ENCODE results near the gene PSMB5.
A peak's percentile ranks its signal among the peaks of the same experiment; 100 is the strongest.
"Not testable (repeated sequence)": the region's sequence is repeated elsewhere in the genome, so short reads cannot be mapped to it uniquely, and the experiment has no call there.

The PSMB5 gene

DNA sequence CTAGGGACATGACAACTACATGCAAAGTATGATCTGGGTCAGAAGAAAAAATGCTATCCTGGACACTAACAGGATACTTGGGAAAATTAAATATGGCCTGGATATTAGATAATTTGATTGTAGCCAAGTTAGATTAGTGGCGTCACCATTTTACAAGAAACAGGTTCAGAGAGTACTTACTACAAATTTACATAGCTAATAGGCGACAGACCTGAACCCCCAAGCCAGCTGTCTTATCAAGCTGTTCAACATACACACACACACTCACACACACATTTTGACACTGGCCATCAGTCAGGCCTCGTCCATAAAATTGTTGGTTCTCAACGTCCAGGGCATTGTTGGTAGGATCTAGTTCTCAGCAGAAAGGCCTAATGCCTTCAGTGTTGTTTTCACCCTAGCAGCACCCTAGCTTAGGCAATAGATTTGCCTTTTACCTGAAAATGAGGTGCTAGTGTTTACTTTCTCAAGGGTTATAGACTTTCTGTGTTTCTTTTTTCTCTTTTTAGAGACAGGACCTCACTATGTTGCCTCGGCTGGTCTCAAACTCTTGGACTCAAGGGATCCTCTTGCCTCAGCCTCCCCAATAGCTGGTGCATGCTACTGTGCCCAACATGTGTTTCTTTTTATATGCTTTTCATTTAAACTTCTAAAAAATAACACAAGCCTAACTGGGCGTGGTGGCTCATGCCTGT is 21.5 kb downstream of the PSMB5 start:
- no peak for FAIRE-seq

GRCh38 chr14:23009939-23010726 is 24.6 kb downstream of the PSMB5 start, which contains the start of gene C14orf93:
C14orf93 (minus strand) TSS chr14:23010143; CDS start chr14:22999023, 11,120 bp downstream.
- no peak for FAIRE-seq

DNA sequence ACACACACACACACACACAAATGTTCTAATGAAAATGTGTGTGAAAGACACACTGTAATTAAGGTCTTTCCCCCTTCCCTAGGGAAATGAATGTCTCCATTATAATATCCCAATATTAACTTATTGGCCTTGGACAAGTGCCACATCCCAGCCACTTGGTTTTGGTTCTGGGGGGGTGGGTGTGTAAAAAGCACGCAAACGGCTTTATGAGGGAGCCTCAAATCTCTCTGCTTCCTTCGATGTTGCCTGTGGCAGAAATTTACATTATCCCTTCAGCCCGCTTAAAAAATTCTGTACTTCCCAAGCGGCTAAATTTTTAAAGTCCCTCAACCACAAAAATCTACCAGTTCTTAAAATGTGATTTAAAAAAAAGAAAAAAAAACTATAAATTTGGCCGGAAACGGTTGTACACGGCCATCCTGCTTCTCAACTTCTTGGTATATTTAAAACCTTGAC is 25.2 kb downstream of the PSMB5 start:
- no peak for FAIRE-seq

- FAIRE-seq = no peak
Measured at GRCh38 chr14:23008831-23009230, 25.9 kb downstream of the PSMB5 start.

DNA sequence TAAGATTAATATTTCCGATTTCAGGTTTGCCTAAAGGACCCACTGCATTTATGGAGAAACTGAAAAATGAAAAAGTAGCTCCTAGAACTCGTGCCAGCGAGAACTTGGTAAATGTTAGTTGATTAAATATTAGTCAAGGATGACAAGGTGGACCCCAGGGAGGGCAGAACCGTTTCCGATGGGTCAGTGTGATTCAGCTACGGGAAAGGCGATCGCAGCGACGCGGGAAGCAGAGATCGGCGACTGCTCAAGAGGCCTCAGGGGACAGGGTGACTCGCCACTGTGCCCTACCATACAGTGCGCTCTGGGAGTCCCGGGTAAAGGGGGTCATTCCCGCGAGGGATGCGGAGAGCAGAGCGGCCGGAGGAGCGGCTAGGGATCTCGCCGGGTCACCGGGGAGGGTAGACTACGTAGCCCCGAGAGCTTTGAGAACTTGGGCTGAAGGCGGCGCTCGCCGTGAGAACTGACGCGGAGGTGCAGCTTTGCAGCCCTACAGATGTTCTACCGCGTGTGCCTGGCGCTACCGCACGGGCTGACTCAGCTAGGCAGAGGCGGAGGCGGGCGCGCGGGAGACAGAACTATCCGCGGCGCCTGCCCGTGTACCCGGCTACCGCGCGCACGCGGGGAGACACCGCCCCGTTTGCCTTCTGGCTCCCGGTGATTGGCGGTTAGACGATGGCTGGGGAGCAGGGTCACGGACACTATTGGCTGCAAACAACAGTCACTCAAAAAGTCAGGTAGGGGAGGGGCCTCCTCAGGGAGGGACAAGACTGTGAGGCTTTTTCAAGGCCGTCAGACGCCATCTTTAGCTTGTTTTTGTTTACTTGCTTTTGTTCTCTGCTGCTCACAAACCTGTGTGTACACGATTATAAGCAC is 27.9 kb downstream of the PSMB5 start:
- peak; percentile 96 for FAIRE-seq

DNA sequence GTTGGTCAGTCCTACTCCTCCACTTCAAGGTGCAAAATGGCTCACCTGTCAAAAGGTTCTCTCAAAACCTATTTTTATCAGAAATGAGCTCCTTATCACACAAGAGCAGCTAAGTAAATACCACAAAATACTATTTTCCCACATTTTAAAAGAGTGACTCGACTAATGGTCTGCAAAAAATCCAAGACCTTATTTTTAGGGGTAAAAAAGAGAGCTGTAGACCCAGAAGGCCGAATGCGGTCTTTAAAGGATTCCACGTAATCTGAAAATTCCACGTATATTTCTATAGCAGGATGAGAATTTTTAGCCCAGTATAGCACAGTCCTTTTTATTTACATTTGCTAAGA is 28.5 kb downstream of the PSMB5 start:
- no peak for FAIRE-seq

GRCh38 chr14:23005451-23006187 is 29.1 kb downstream of the PSMB5 start:
- FAIRE-seq = no peak

DNA sequence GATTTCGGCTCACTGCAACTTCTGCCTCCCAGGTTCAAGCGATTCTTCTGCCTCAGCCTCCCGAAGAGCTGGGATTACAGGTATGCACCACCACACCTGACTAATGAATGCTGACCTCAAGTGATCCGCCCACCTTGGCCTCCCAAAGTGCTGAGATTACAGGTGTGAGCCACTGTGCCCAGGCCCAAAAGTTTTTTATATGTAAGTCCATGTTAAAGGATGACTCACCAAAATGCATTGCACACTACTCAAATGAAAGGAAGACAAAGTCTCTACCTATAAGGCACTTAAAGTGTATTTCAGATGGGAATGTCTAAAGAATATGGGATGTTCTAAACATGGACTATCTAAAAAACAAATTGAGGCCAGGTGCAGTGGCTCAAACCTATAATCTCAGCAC is 30.4 kb downstream of the PSMB5 start:
- FAIRE-seq = not testable (repeated sequence)

DNA sequence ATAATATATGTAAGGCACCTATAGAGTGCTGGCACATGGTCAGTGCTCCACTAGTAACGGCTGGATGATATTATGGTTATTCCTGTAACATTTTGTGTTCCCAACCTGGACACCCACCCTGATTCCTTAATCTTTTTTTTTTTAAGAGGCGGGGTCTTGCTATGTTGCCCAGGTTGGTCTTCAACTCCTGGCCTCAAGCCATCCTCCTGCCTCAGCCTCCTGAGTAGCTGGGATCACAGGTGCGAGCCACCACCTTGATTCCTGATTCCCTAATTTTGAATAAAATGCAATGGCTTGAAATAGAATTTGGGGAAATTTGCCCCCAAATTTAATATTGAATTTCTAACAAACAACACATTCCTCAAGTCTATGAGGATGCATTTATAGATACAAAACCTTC is 32.1 kb downstream of the PSMB5 start:
- no peak for FAIRE-seq

DNA sequence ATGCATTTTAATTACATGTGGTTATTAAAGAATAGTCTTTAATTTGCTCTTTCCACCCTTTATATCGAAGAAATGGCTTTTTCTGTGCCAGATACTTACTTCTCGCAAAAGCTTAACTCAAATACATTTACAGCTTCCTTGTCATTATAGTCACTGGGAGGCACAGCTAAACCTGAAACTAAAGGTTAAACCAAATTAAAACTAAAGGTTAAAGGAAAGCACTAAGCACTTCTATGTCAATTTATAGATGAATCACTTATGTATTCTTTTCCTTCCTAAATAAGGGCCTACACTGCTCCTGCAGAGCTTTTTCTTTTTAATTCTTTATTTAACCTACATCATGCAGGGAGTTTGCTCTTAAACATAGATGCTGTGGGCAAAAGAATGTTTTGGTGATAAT is 33.8 kb downstream of the PSMB5 start:
- no peak for FAIRE-seq

- FAIRE-seq = no peak
Measured at GRCh38 chr14:22998329-22999012, 36.2 kb downstream of the PSMB5 start.

- FAIRE-seq = no peak
Measured at GRCh38 chr14:22997676-22998323, 36.9 kb downstream of the PSMB5 start.

GRCh38 chr14:22996768-22997654 is 37.7 kb downstream of the PSMB5 start:
- no peak for FAIRE-seq

GRCh38 chr14:22995889-22996625 is 38.6 kb downstream of the PSMB5 start:
- no peak for FAIRE-seq

GRCh38 chr14:22994762-22995275 is 39.9 kb downstream of the PSMB5 start:
- FAIRE-seq = no peak

GRCh38 chr14:22993517-22993916 is 41.2 kb downstream of the PSMB5 start:
- FAIRE-seq = no peak

DNA sequence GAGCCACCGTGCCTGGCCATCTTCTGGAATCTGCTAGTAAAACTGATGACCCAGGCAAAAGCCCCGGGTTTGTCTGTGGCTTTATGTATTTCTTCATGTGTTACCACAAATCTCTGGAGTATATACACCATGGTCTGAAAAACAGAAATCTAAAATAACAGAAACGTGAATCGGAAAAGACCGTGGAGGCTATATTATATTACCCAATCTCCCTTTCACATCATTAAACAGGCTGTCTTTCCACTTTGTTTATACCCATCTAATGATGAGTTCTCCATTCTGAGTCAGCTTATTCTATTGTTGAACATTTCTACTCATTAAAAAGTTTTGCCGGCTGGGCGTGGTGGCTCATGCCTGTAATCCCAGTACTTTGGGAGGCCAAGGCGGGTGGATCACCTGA is 42.8 kb downstream of the PSMB5 start:
- no peak for FAIRE-seq

DNA sequence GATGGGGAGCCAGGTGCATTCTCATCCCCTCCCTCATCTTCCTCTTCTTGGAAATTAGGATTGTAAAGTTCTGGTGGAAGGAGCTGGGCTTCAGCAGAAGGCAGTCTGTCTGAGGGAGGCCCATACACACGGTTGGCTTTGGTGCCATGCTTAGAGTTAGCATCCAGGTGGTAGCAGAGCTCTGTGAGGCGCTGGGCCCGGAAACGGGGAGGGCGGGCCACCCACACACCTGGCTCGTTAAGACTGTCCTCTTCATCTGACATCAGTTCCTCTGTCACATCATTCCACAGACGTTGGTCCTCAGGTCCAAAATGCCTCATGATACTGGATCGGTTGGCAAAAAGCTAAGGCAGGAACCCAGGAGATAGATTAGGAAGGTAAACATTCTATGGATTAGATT is 47.4 kb downstream of the PSMB5 start:
- FAIRE-seq = no peak

DNA sequence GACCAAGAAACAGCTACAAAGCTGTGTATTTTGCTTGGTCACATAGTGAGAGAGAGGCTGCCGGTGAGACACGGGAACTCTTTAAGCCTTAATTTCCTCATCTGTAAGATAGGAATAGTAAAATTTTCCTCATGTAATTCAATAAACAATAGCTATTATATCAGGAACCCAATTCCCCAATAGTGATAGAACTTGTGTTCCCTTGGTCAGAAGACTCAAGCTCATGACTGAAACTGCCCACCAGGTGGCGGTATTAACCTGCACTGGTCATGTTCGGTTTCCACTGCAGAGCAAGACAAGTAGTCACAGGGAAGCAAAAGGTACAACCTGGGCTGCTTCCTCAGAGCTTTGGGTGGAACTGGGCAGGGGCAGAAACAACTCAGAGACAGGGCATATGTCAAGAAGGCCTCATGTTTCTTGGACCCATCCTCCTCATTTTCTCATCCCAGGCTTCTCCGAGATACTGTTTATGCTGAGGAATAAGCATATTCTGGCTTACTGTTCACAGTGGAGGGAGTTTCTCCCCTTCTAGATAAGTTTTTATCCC is 48.1 kb downstream of the PSMB5 start:
- FAIRE-seq = no peak

All from A204.1 (cell line).